Stimulated activated CD4-positive, alpha-beta T cell treated with anti-CD3 and anti-CD28 coated beads, Interleukin-12 subunit alpha, Interleukin-12 subunit beta, amount 100 ng/mL, for 24 hours (primary cell): ENCODE data around the gene RNF144A.

ENCODE experiments used
- DNase-seq, 2 experiments: peaks; one replicate each; pipeline ENCODE4 v3.0.0-alpha.2; 2020; ENCODE audit warnings: low read depth in 2 of 2

Gene RNF144A

GRCh38 chr2:6947929-6948676 is 30.9 kb downstream of the RNF144A start:
- no peak for DNase-seq

GRCh38 chr2:6948677-6949351 is 31.6 kb downstream of the RNF144A start:
- DNase-seq = no peak

GRCh38 chr2:6951046-6951445 is 33.8 kb downstream of the RNF144A start:
- no peak for DNase-seq

GRCh38 chr2:6952101-6952500 is 34.9 kb downstream of the RNF144A start:
- DNase-seq = no peak

GRCh38 chr2:6954586-6954985 is 37.4 kb downstream of the RNF144A start:
- no peak for DNase-seq

GRCh38 chr2:6955511-6956136 is 38.4 kb downstream of the RNF144A start:
- DNase-seq = no peak

GRCh38 chr2:6956566-6956965 is 39.4 kb downstream of the RNF144A start:
- no peak for DNase-seq

GRCh38 chr2:6957031-6957714 is 40.0 kb downstream of the RNF144A start:
- no peak for DNase-seq

- no peak for DNase-seq
Observed at GRCh38 chr2:6957910-6958615, 40.9 kb downstream of the RNF144A start.

- no peak for DNase-seq
Observed at GRCh38 chr2:6958616-6959235, 41.5 kb downstream of the RNF144A start.

GRCh38 chr2:6959751-6960150 is 42.5 kb downstream of the RNF144A start:
- no peak for DNase-seq

GRCh38 chr2:6960659-6961058 is 43.4 kb downstream of the RNF144A start:
- no peak for DNase-seq

- DNase-seq = no peak
Observed at GRCh38 chr2:6963727-6964126, 46.5 kb downstream of the RNF144A start.

GRCh38 chr2:6965071-6965795 is 48.0 kb downstream of the RNF144A start:
- no peak for DNase-seq

- no peak for DNase-seq
Observed at GRCh38 chr2:6966446-6966940, 49.3 kb downstream of the RNF144A start.

- DNase-seq = no peak
Observed at GRCh38 chr2:6967301-6967700, 50.1 kb downstream of the RNF144A start.

GRCh38 chr2:6968319-6969100 is 51.3 kb downstream of the RNF144A start:
- no peak for DNase-seq

- no peak for DNase-seq
Observed at GRCh38 chr2:6970551-6970950, 53.3 kb downstream of the RNF144A start.

- DNase-seq = no peak
Observed at GRCh38 chr2:6970976-6971480, 53.8 kb downstream of the RNF144A start.
